HG03469 (cell line): ENCODE data around the gene TNIP3.

ENCODE experiments used
- ATAC-seq: cut with Tn5 transposase; IDR thresholded peaks from one replicate; pipeline ENCODE4 v1.9.1; 2021; ENCODE audit warnings: mild to moderate bottlenecking, moderate library complexity, moderate number of reproducible peaks; ENCODE audit not compliant: unreplicated experiment

TNIP3 gene

DNA sequence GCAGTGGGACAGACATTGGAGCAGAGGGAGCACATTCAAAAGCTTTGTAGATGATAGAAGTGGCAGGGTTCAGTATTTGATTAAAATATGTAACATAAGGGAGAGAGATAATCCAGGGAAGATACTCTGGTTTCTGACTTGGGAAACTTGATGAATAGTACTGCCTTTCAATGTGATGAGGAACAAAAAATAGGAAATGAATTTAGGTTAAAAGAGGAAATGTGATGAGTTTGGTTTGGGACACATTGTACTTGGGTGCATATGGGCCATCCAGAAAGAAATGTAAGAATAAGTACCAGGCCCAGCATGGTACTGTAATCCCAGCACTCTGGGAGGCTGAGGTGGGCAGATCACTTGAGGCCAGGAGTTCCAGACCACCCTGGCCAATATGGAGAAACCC lies 70.9 kb downstream of the TNIP3 start:
- no peak for ATAC-seq

DNA sequence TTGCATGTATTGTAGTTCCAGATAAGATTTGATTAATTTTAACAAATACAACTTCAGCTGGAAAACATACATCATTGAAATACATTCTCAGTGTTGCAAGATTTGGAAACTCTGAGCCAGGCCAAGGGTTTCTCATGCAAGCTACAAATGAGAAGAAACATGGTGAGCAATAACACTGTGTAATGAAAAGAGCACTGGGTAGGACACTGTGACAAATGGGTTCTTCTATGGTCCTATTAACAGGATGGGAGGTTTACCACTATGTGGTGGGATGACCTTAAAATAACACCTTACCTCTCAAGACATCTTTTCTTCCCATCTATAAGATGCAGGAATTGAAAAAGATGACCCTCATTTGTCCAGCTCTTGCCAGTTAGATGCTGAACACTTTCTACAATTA lies 72.2 kb downstream of the TNIP3 start:
- ATAC-seq: no peak

DNA sequence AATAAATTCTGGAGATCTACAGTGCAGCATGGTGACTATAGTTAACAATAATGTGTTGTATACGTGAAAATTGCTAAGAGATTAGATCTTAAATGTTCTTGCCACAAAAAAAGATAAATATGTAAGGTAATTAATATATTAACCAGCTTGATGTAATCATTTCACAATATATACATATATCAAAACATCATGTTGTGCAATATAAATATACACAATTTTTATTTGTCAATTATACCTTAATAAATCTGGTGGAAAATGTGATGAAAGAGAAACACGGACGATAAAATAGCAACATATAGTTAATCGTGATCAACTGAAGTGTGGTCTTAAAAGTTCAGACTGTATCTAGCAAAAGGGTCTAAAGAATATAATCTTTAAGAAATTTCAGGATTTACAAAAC lies 75.3 kb downstream of the TNIP3 start:
- ATAC-seq: no peak
